IPS-NIHi7 (cell line): Measurements from ENCODE around the gene OR14C36.
"Not testable (repeated sequence)": the region's sequence is repeated elsewhere in the genome, so short reads cannot be mapped to it uniquely, and the experiment has no call there.

Experiments
- DNase-seq: peaks from one replicate; pipeline ENCODE4 v3.0.0; 2012; ENCODE audit warnings: mixed read lengths; ENCODE audit errors: extremely low spot score

The OR14C36 gene

GRCh38 chr1:248348475-248348874 is at the start of gene OR14C36:
Gene OR14C36, plus strand, starts transcription at chr1:248348775. Its CDS starts 0 bp downstream, at chr1:248348775.
- no peak for DNase-seq

- DNase-seq: no peak
Measured at GRCh38 chr1:248303324-248303723, 45.3 kb upstream of the OR14C36 start, which contains the start of gene OR2T12. Gene OR2T12, minus strand, starts transcription at chr1:248303424. Its CDS starts 7,846 bp downstream, at chr1:248295578.

- DNase-seq: not testable (repeated sequence)
Measured at GRCh38 chr1:248305672-248306071, 42.9 kb upstream of the OR14C36 start.

GRCh38 chr1:248306103-248306502 is 42.5 kb upstream of the OR14C36 start:
- DNase-seq: no peak

GRCh38 chr1:248306740-248307139 is 41.8 kb upstream of the OR14C36 start:
- not testable (repeated sequence) for DNase-seq

- DNase-seq: no peak
Measured at GRCh38 chr1:248316796-248317195, 31.8 kb upstream of the OR14C36 start.

- no peak for DNase-seq
Measured at GRCh38 chr1:248324468-248324867, 24.1 kb upstream of the OR14C36 start, which contains the start of gene OR2M7. Gene OR2M7, minus strand, starts transcription at chr1:248324568. Its CDS starts 0 bp downstream, at chr1:248324568.

- DNase-seq: no peak
Measured at GRCh38 chr1:248343451-248343850, 5.1 kb upstream of the OR14C36 start.

GRCh38 chr1:248359415-248359814 is 10.8 kb downstream of the OR14C36 start:
- no peak for DNase-seq

GRCh38 chr1:248361121-248361715 is 12.6 kb downstream of the OR14C36 start, which contains the start of gene OR2T4:
Gene OR2T4, plus strand, starts transcription at chr1:248361665. Its CDS starts 0 bp downstream, at chr1:248361665.
- DNase-seq: no peak

- no peak for DNase-seq
Measured at GRCh38 chr1:248366609-248367008, 18.0 kb downstream of the OR14C36 start.

GRCh38 chr1:248372394-248372793 is 23.8 kb downstream of the OR14C36 start:
- no peak for DNase-seq

- DNase-seq: no peak
Measured at GRCh38 chr1:248373761-248374160, 25.2 kb downstream of the OR14C36 start.

GRCh38 chr1:248375446-248375845 is 26.9 kb downstream of the OR14C36 start, which contains the start of gene OR2T6:
Gene OR2T6, plus strand, starts transcription at chr1:248375746. Its CDS starts 11,863 bp downstream, at chr1:248387609.
- no peak for DNase-seq

- no peak for DNase-seq
Measured at GRCh38 chr1:248376916-248377315, 28.3 kb downstream of the OR14C36 start.

- DNase-seq: no peak
Measured at GRCh38 chr1:248380854-248381253, 32.3 kb downstream of the OR14C36 start.

GRCh38 chr1:248388426-248388825 is 39.9 kb downstream of the OR14C36 start:
- no peak for DNase-seq

GRCh38 chr1:248393050-248393449 is 44.5 kb downstream of the OR14C36 start:
- DNase-seq: no peak
